IMR-90 (cell line): ENCODE data around the gene THRB. TPM values are rescaled to one million over a fixed set of nuclear protein-coding genes. Genes with fewer than 3 reads are reported as not detected.

Source experiments
- ATAC-seq: fragments of 200-7000 bp; cut with Tn5 transposase; 2 replicates; pipeline ENCODE4 v1.9.1; 2020; ENCODE audit warnings: low read depth, mild to moderate bottlenecking, moderate library complexity
- BruUV-seq: library from RNA; stranded (reverse); fragments of 400-500 nt; replicated peaks from 2 replicates; lab custom pipeline; 2021; lab: Mats Ljungman, UMichigan
- CTCF ChIA-PET: fragments of 300-600 bp; formaldehyde crosslinking; extraction: SDS; loops from one replicate; lab custom pipeline; 2021; ENCODE audit warnings: antibody characterized with exemption; lab: Yijun Ruan, JAX
- POLR2A ChIA-PET: fragments of 300-600 bp; sonication (Branson Sonifier 250); formaldehyde crosslinking; loops from one replicate; lab custom pipeline; 2022; ENCODE audit warnings: antibody characterized with exemption; ENCODE audit not compliant: unreplicated experiment; lab: Charles Lee
- DNase-seq: peaks from one replicate; pipeline ENCODE4 v3.0.0; 2013
- H2AFZ ChIP-seq: replicated peaks from 2 replicates; pipeline ENCODE3; 2013; ENCODE audit warnings: low read length, mild to moderate bottlenecking; ENCODE audit not compliant: poor library complexity
- H2AK5ac ChIP-seq: 2 replicates; pipeline ENCODE4 v1.6.1; 2013; ENCODE audit warnings: low read depth, low read length, inconsistent platforms
- H2AK9ac ChIP-seq: replicated peaks from 2 replicates; pipeline ENCODE3; 2013; ENCODE audit warnings: mild to moderate bottlenecking, low read depth, low read length, moderate library complexity; ENCODE audit not compliant: poor library complexity
- H2BK120ac ChIP-seq: 2 replicates; pipeline ENCODE4 v1.6.1; 2013; ENCODE audit warnings: low read depth, low read length, inconsistent platforms
- H2BK15ac ChIP-seq: 3 replicates; pipeline ENCODE4 v1.6.1; 2013; ENCODE audit warnings: low read depth, low read length, inconsistent platforms
- H2BK20ac ChIP-seq: 2 replicates; pipeline ENCODE4 v1.6.1; 2013; ENCODE audit warnings: low read depth, mild to moderate bottlenecking, inconsistent platforms, low read length, moderate library complexity
- H2BK5ac ChIP-seq: 2 replicates; pipeline ENCODE4 v1.6.1; 2013; ENCODE audit warnings: mild to moderate bottlenecking, low read depth, low read length, inconsistent platforms; ENCODE audit not compliant: poor library complexity, severe bottlenecking
- H3K14ac ChIP-seq: replicated peaks from 2 replicates; pipeline ENCODE4 v1.6.1; 2013; ENCODE audit warnings: low read depth, low read length, inconsistent platforms
- H3K18ac ChIP-seq: 2 replicates; pipeline ENCODE4 v1.6.1; 2013; ENCODE audit warnings: low read depth, low read length, control low read depth
- H3K23ac ChIP-seq: 2 replicates; pipeline ENCODE4 v1.6.1; 2013; ENCODE audit warnings: low read depth, low read length, inconsistent platforms
- H3K27ac ChIP-seq: 2 replicates; pipeline ENCODE4 v1.5.1; 2013; ENCODE audit warnings: mild to moderate bottlenecking, control low read depth, low read length; ENCODE audit not compliant: insufficient read depth
- H3K27me3 ChIP-seq: 2 replicates; pipeline ENCODE4 v1.6.1; 2013; ENCODE audit warnings: low read length; ENCODE audit not compliant: control insufficient read depth, insufficient read depth
- H3K36me3 ChIP-seq: 2 replicates; pipeline ENCODE4 v1.6.1; 2013; ENCODE audit warnings: low read length, mixed read lengths; ENCODE audit not compliant: control insufficient read depth, insufficient read depth
- H3K4ac ChIP-seq: 2 replicates; pipeline ENCODE4 v1.6.1; 2013; ENCODE audit warnings: low read depth, low read length, inconsistent platforms
- H3K4me1 ChIP-seq: 2 replicates; pipeline ENCODE4 v1.6.1; 2013; ENCODE audit warnings: low read length, mixed read lengths; ENCODE audit not compliant: control insufficient read depth, insufficient read depth
- H3K4me2 ChIP-seq: 2 replicates; pipeline ENCODE4 v1.6.1; 2013; ENCODE audit warnings: low read depth, mild to moderate bottlenecking, control low read depth, low read length, moderate library complexity
- H3K4me3 ChIP-seq: 2 replicates; pipeline ENCODE4 v1.5.1; 2013; ENCODE audit warnings: low read depth, mild to moderate bottlenecking, control low read depth, low read length, moderate library complexity; ENCODE audit not compliant: insufficient read depth
- H3K56ac ChIP-seq: 2 replicates; pipeline ENCODE4 v1.6.1; 2013; ENCODE audit warnings: low read length, inconsistent platforms; ENCODE audit not compliant: insufficient read depth; ENCODE audit errors: extremely low read depth
- H3K79me1 ChIP-seq, 2 experiments: 2 replicates each; pipeline ENCODE4 v1.6.1; 2013; ENCODE audit warnings: low read length in 2 of 2, inconsistent platforms in 1 of 2, low read depth in 1 of 2
- H3K9ac ChIP-seq: 2 replicates; pipeline ENCODE4 v1.6.1; 2013; ENCODE audit warnings: low read depth, low read length, control low read depth
- H3K9me1 ChIP-seq: 2 replicates; pipeline ENCODE4 v1.6.1; 2013; ENCODE audit warnings: low read length, inconsistent platforms; ENCODE audit not compliant: insufficient read depth
- H3K9me3 ChIP-seq: 2 replicates; pipeline ENCODE4 v1.6.1; 2013; ENCODE audit warnings: low read length; ENCODE audit not compliant: control insufficient read depth, insufficient read depth
- H4K20me1 ChIP-seq: 2 replicates; pipeline ENCODE4 v1.6.1; 2013; ENCODE audit warnings: low read length, inconsistent platforms; ENCODE audit not compliant: insufficient read depth
- H4K5ac ChIP-seq: 2 replicates; pipeline ENCODE4 v1.6.1; 2013; ENCODE audit warnings: mild to moderate bottlenecking, low read depth, low read length, control low read depth
- H4K8ac ChIP-seq, 2 experiments: 2 replicates each; pipeline ENCODE4 v1.6.1; 2013; ENCODE audit warnings: low read depth in 2 of 2, low read length in 2 of 2, control low read depth in 1 of 2, inconsistent platforms in 1 of 2
- H4K91ac ChIP-seq: 2 replicates; pipeline ENCODE4 v1.6.1; 2013; ENCODE audit warnings: low read depth, low read length, inconsistent platforms; ENCODE audit not compliant: insufficient read depth
- BHLHE40 ChIP-seq: fragments of 150-350 bp; IDR thresholded peaks from 2 replicates; pipeline ENCODE4 v1.6.1; 2016; ENCODE audit warnings: mild to moderate bottlenecking, low read depth, low read length
- CEBPB ChIP-seq: IDR thresholded peaks from 2 replicates; pipeline ENCODE4 v1.6.1; 2012; ENCODE audit warnings: low read depth, low read length, improper control_type of control experiment
- CHD1 ChIP-seq: IDR thresholded peaks from 2 replicates; pipeline ENCODE4 v1.6.1; 2012; ENCODE audit warnings: low read depth, low read length, improper control_type of control experiment
- CTCF ChIP-seq: conservative IDR thresholded peaks from 2 replicates; pipeline ENCODE4 v1.5.1; 2012; ENCODE audit warnings: mild to moderate bottlenecking, low read depth, low read length, improper control_type of control experiment
- ELK1 ChIP-seq: fragments of 150-350 bp; IDR thresholded peaks from 2 replicates; pipeline ENCODE4 v1.6.1; 2016; ENCODE audit warnings: low read depth, mild to moderate bottlenecking, low read length, moderate library complexity, borderline replicate concordance
- FOS ChIP-seq: fragments of 150-350 bp; IDR thresholded peaks from 2 replicates; pipeline ENCODE4 v1.6.1; 2016; ENCODE audit warnings: low read depth, low read length
- MAFK ChIP-seq: IDR thresholded peaks from 2 replicates; pipeline ENCODE4 v1.6.1; 2012; ENCODE audit warnings: low read depth, low read length, improper control_type of control experiment
- MAZ ChIP-seq: IDR thresholded peaks from 2 replicates; pipeline ENCODE4 v1.6.1; 2012; ENCODE audit warnings: low read depth, mild to moderate bottlenecking, low read length, improper control_type of control experiment, moderate library complexity, borderline replicate concordance
- MXI1 ChIP-seq: IDR thresholded peaks from 2 replicates; pipeline ENCODE4 v1.6.1; 2012; ENCODE audit warnings: low read depth, mild to moderate bottlenecking, low read length, moderate library complexity, borderline replicate concordance
- NFE2L2 ChIP-seq: fragments of 150-350 bp; IDR thresholded peaks from 2 replicates; pipeline ENCODE4 v1.6.1; 2016; ENCODE audit warnings: low read depth, mild to moderate bottlenecking, low read length
- POLR2A ChIP-seq: IDR thresholded peaks from 2 replicates; pipeline ENCODE4 v1.6.1; 2012; ENCODE audit warnings: mild to moderate bottlenecking, low read depth, low read length
- RAD21 ChIP-seq: IDR thresholded peaks from 2 replicates; pipeline ENCODE4 v1.6.1; 2012; ENCODE audit warnings: low read length, improper control_type of control experiment
- RCOR1 ChIP-seq: IDR thresholded peaks from 2 replicates; pipeline ENCODE4 v1.6.1; 2012; ENCODE audit warnings: mild to moderate bottlenecking, low read length, improper control_type of control experiment; ENCODE audit not compliant: insufficient replicate concordance
- RFX5 ChIP-seq: IDR thresholded peaks from 2 replicates; pipeline ENCODE4 v1.8.0; 2012; ENCODE audit warnings: low read depth, mild to moderate bottlenecking, low read length, moderate library complexity
- SMC3 ChIP-seq: fragments of 150-350 bp; IDR thresholded peaks from 2 replicates; pipeline ENCODE4 v1.6.1; 2016; ENCODE audit warnings: low read depth, mild to moderate bottlenecking, antibody characterized with exemption, low read length, moderate library complexity
- USF2 ChIP-seq: fragments of 150-350 bp; IDR thresholded peaks from 2 replicates; pipeline ENCODE4 v1.6.1; 2017; ENCODE audit warnings: mild to moderate bottlenecking, antibody characterized with exemption, low read length, low read depth
- WGBS, 2 experiments: methylation state at CpG; one replicate each; pipeline versions ENCODE4 v1.1.5 to v1.1.7; 2013; ENCODE audit warnings: missing lambda C conversion rate in 2 of 2; ENCODE audit not compliant: insufficient read length in 1 of 2; ENCODE audit errors: extremely low coverage in 2 of 2; 5-methylcytosine and 5-hydroxymethylcytosine counted together
- dilution Hi-C: fragments of 300-500 bp; cut with HindIII; formaldehyde crosslinking; loops from one replicate; pipeline ENCODE4 v1.14.3; 2018; ENCODE audit warnings: low sequenced_read_pairs; ENCODE audit not compliant: unreplicated experiment
- in situ Hi-C: fragments of 300-500 bp; cut with MboI; formaldehyde crosslinking; loops from 3 replicates; pipeline ENCODE4 v1.14.3; 2019; ENCODE audit warnings: low sequenced_read_pairs, inconsistent platforms, mixed read lengths
- intact Hi-C: fragments of 100-400 bp; cut with micrococcal nuclease; formaldehyde crosslinking; loops from 2 replicates; pipeline ENCODE4 v1.10.0; 2022
- polyA plus RNA-seq, 3 experiments: library from polyadenylated mRNA; depleted of rRNA; stranded (reverse); fragments of >200 nt; gene quantifications; 2 replicates each; pipeline ENCODE4 v1.2.3, GENCODE V29; 2012; ENCODE audit warnings: low replicate concordance in 1 of 3
- total RNA-seq: library from RNA; depleted of rRNA; stranded (reverse); fragments of >200 nt; gene quantifications from 2 replicates; pipeline ENCODE4 v1.2.3, GENCODE V29; 2012

THRB gene
- total and polyA plus RNA-seq, 2 of the 4 experiments (the other 2 are of a cell fraction), result under 0.01 TPM; not detected in 1

GRCh38 chr3:24437326-24437725 lies 57.3 kb downstream of the THRB start:
- no TSS peak for BruUV-seq
- DNase-seq (no peak), ATAC-seq (no peak)
- no peak overlapping the region for H4K8ac ChIP-seq
- H3K4me2 ChIP-seq, result no peak overlapping the region
- H2BK5ac ChIP-seq, result no peak overlapping the region
- in situ Hi-C loops (no loop called here), intact Hi-C loops (no loop called here), dilution Hi-C loops (no loop called here)
- H2BK15ac ChIP-seq, result no peak overlapping the region
- H2AFZ ChIP-seq, result no peak overlapping the region
- no peak overlapping the region for H3K14ac ChIP-seq
- no peak overlapping the region for H3K4ac ChIP-seq
- no peak overlapping the region for H3K9ac ChIP-seq
- H3K27me3 ChIP-seq, result no peaks in the 10 kb centered on the region
- H3K9me1 ChIP-seq, result no peaks in the 10 kb centered on the region
- H3K36me3 ChIP-seq, result no peaks in the 10 kb centered on the region
- TF ChIP-seq RAD21 (no peak), FOS (no peak), CHD1 (no peak), CEBPB (no peak), MAFK (no peak), POLR2A (no peak), NFE2L2 (no peak), ELK1 (no peak), BHLHE40 (no peak), RCOR1 (no peak), MAZ (no peak), RFX5 (no peak), USF2 (no peak), MXI1 (no peak), SMC3 (no peak), CTCF (no peak)
- no peaks in the 10 kb centered on the region for H3K4me1 ChIP-seq
- H3K4me3 ChIP-seq, result no peak overlapping the region
- H3K27ac ChIP-seq, result no peak overlapping the region
- no peaks in the 10 kb centered on the region for H4K20me1 ChIP-seq
- H3K18ac ChIP-seq, result no peak overlapping the region
- no peak overlapping the region for H3K23ac ChIP-seq
- H2AK9ac ChIP-seq, result no peak overlapping the region
- CTCF ChIA-PET, result no interaction called here
- H3K56ac ChIP-seq, result no peak overlapping the region
- POLR2A ChIA-PET, result no interaction called here
- H2AK5ac ChIP-seq, result no peak overlapping the region
- no peak overlapping the region for H2BK20ac ChIP-seq
- no peak overlapping the region for H4K91ac ChIP-seq
- H3K9me3 ChIP-seq, result no peaks in the 10 kb centered on the region
- no peaks in the 10 kb centered on the region for H3K79me1 ChIP-seq
- WGBS, 2 experiments, result no CpG with 5 or more reads among the region's 2 CpGs
- H4K5ac ChIP-seq, result no peak overlapping the region
- H2BK120ac ChIP-seq, result no peak overlapping the region
